ENCODE measurements around the gene GSAP.
A peak's percentile ranks its signal among the peaks of the same experiment; 100 is the strongest.
"Not testable (repeated sequence)": the region's sequence is repeated elsewhere in the genome, so short reads cannot be mapped to it uniquely, and the experiment has no call there.

The GSAP gene

GRCh38 chr7:77354914-77355313 lies 61.2 kb downstream of the GSAP start:
- DNase-seq (ENCODE audit: low spot score) = no peak

- DNase-seq (ENCODE audit: low spot score) = no peak
Observed at GRCh38 chr7:77354484-77354883, 61.7 kb downstream of the GSAP start.

DNA sequence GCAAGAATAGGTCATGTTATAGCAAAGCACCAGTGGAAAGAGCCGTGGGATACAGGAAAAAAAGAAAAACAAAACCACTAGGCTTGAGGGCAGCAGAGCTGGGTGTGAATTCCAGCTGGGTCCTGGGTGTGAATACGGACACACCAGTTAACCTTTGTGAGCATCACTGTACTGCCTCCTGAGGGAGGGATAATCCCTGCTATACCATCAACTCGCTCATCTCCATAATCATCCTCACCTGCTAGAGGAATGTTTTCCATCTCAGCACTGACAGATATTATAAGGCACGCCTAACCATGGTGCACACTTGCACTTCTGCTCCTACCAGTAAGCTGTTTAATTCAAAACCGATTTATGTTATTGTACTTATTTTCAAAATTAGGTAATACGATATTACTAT lies 62.2 kb downstream of the GSAP start:
- no peak for DNase-seq (ENCODE audit: low spot score)

GRCh38 chr7:77353407-77353721 lies 62.8 kb downstream of the GSAP start:
- DNase-seq (ENCODE audit: low spot score) = no peak

- DNase-seq (ENCODE audit: low spot score) = no peak
Observed at GRCh38 chr7:77352665-77353406, 63.3 kb downstream of the GSAP start.

DNA sequence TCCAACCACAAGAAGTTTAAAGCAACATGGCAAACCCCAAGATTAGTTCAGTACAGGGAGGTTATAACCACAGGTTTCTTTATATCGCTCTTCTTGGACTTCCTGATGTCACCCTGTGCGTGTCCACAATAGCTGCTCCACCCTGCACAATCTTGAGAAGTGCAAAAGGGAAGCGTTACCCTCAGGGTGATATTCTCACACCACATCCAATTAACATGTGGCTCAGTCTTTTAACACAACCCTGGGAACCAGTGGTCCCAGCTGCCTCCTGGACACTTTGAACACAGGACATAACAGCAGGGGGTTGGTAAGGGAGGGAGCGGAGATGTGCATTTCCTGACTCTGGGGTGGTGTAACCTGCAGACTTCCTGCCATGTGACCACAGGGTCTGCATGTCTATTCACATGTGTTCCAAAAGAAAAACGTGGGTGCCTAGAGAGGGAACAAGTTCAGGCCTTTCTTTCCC lies 64.6 kb downstream of the GSAP start:
- DNase-seq (ENCODE audit: low spot score) = no peak

- DNase-seq (ENCODE audit: low spot score) = no peak
Observed at GRCh38 chr7:77349141-77349540, 67.0 kb downstream of the GSAP start.

DNA sequence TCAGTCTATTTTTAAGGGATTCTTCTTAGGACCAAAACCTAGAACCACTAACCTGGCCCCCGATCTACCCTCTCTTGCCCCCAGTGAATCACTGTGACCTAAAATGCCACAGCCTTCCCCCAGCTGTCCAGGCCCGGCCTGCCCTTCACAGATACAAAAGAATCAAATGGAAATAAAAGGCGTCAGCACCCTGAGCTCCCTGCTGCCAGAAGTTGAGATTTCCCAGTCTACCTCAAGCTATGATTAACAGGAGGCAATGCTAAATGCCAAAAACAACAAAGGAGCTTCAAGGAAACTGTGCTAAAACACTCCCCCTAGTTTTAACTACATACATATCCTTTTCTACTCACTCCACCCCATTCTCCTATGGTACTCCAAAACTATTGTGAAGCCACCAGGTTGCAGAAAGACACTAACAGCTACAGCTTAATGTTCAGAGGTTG lies 67.8 kb downstream of the GSAP start:
- no peak for DNase-seq (ENCODE audit: low spot score)

GRCh38 chr7:77346441-77346840 lies 69.7 kb downstream of the GSAP start:
- DNase-seq (ENCODE audit: low spot score) = no peak

DNA sequence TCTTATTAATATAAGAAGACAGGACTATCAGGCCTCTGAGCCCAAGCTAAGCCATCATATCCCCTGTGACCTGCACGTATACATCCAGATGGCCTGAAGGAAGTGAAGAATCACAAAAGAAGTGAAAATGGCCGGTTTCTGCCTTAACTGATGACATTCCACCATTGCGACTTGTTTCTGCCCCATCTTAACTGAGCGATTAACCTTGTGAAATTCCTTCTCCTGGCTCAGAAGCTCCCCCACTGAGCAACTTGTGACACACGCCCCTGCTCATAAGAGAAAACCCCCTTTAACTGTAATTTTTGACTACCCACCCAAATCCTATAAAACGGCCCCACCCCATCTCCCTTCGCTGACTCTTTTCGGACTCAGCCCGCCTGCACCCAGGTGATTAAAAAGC lies 70.7 kb downstream of the GSAP start:
- DNase-seq (ENCODE audit: low spot score) = not testable (repeated sequence)

- no peak for DNase-seq (ENCODE audit: low spot score)
Observed at GRCh38 chr7:77339726-77340125, 76.4 kb downstream of the GSAP start.

GRCh38 chr7:77338883-77339629 lies 77.1 kb downstream of the GSAP start:
- DNase-seq (ENCODE audit: low spot score) = no peak

DNA sequence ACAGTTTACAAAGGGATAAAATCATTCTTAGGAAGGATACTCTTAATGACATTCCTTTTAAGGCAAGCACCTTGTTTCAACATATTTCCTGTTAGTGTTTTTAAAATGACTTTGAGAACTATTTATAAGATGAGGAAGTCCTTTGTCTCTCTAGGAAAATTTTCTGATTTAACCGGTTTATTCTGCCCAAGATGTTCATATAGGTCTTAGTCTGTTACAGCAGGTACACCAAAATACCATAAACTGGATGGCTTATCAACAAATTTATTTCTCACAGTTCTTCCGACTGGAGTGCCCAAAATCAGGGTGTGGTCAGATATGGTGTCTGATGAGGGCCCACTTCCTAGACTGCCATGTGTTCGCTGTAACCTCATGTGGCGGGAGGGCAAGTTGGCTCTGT lies 77.9 kb downstream of the GSAP start:
- no peak for DNase-seq (ENCODE audit: low spot score)

DNA sequence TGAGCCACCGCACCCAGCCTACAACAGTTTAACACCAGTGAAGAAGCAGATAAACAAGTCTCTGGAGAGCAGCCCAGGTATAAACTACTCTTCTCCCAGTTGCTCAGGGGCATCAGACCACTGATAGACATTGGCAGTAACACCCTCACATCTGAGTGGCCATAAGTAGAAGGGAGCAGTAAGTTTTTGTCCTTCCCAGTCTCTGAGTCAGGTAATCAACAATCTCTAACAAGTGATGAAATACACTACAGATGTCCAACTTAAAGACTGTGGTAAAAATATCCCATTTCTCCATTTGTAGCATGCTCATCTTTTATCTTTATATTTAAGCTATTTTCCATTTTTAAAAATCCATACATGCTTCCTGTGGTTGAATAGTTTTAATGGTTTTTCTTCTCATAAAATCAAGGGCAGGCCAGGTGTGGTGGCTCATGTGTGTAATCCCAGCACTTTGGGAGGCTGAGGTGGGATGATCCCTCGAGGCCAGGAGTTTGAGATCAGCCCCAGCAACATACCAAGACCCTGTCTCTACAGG lies 78.6 kb downstream of the GSAP start:
- no peak for DNase-seq (ENCODE audit: low spot score)

GRCh38 chr7:77335581-77335980 lies 80.6 kb downstream of the GSAP start:
- no peak for DNase-seq (ENCODE audit: low spot score)

GRCh38 chr7:77334039-77334438 lies 82.1 kb downstream of the GSAP start:
- DNase-seq (ENCODE audit: low spot score) = not testable (repeated sequence)

GRCh38 chr7:77331938-77332695 lies 84.0 kb downstream of the GSAP start:
- DNase-seq (ENCODE audit: low spot score) = peak; percentile 61

- no peak for DNase-seq (ENCODE audit: low spot score)
Observed at GRCh38 chr7:77330169-77330882, 85.8 kb downstream of the GSAP start.

DNA sequence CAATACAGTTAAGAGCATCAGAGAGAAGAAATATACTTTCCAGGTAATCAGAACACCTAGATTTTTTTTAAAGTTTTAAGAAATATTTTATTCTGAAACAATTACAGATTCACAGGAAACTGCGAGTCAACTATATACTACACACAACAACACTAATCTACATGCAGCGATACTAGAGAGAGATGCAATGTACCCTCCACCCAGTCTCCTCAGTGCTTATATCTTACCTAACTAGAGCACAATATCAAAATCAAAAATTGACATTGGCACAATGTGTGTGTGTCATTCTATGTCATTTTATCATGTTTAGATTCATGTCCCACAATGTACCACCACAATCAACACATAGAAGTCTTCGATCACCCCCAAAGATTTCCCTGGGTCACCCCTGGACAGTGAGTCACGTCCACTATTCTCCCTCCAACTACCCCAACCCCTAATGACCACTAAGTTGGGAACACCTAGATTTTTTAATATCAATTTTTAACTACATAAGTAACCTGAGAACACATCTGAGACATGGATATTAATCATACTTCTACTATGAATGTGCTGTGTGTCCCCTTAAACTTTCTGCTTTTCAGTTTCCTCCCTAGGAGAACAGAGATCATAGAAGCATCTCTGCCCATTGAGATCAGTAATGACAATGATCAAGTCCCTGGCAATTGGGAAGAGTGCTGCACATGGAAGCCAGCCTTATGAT lies 86.5 kb downstream of the GSAP start:
- DNase-seq (ENCODE audit: low spot score) = no peak

GRCh38 chr7:77328669-77329068 lies 87.5 kb downstream of the GSAP start:
- no peak for DNase-seq (ENCODE audit: low spot score)

- DNase-seq (ENCODE audit: low spot score) = no peak
Observed at GRCh38 chr7:77327932-77328628, 88.1 kb downstream of the GSAP start.

All from ecto neural progenitor cell (in vitro differentiated cells).